Heart right ventricle (tissue), 16 donors: ENCODE data around the gene DISC1. TPM values are rescaled to one million over a fixed set of nuclear protein-coding genes. Genes with fewer than 3 reads are reported as not detected.

Experiments
- ATAC-seq, 8 donors: fragments of 200-7000 bp; cut with Tn5 transposase; one replicate each; pipeline ENCODE4 v1.9.1; 2020; ENCODE audit warnings: mild to moderate bottlenecking in 8 of 8, moderate library complexity in 8 of 8, moderate number of reproducible peaks in 1 of 8
- DNase-seq, 2 donors: peaks; one replicate each; pipeline ENCODE4 v3.0.0-alpha.2; 2020
- H3K27ac ChIP-seq, 10 donors: fragments of 200-600 bp; sonication (generic) in 2 of 10; one replicate each; pipeline versions ENCODE4 v1.5.0 to v1.8.0; 2020 to 2022; ENCODE audit warnings: mild to moderate bottlenecking in 3 of 10
- H3K27me3 ChIP-seq, 7 donors: fragments of 200-600 bp; one replicate each; pipeline ENCODE4 v1.8.0; 2021 to 2022; ENCODE audit warnings: mild to moderate bottlenecking in 2 of 7
- H3K36me3 ChIP-seq, 9 donors: fragments of 200-600 bp; sonication (generic) in 1 of 9; one replicate each; pipeline versions ENCODE4 v1.5.0 to v1.8.0; 2020 to 2022; ENCODE audit warnings: mild to moderate bottlenecking in 2 of 9
- H3K4me1 ChIP-seq, 9 donors: fragments of 200-600 bp; sonication (generic) in 1 of 9; one replicate each; pipeline versions ENCODE4 v1.5.0 to v1.8.0; 2020 to 2022; ENCODE audit warnings: mild to moderate bottlenecking in 4 of 9
- H3K4me3 ChIP-seq, 10 donors: fragments of 200-600 bp; sonication (generic) in 2 of 10; one replicate each; pipeline versions ENCODE4 v1.5.0 to v1.8.0; 2020 to 2022; ENCODE audit warnings: mild to moderate bottlenecking in 7 of 10, moderate library complexity in 2 of 10
- H3K9me3 ChIP-seq, 11 donors: fragments of 200-600 bp in 10 of 11; sonication (generic) in 2 of 11; one replicate each; pipeline versions ENCODE4 v1.5.0 to v1.8.0; 2013 to 2022; ENCODE audit warnings: mild to moderate bottlenecking in 2 of 11, control low read depth in 1 of 11, moderate library complexity in 1 of 11
- CTCF ChIP-seq, 9 donors: fragments of 200-600 bp; sonication (generic) in 2 of 9; IDR thresholded peaks; one replicate each; pipeline versions ENCODE4 v1.5.0 to v1.8.0; 2021 to 2022; ENCODE audit warnings: antibody characterized with exemption in 9 of 9, mild to moderate bottlenecking in 5 of 9, moderate library complexity in 1 of 9
- WGBS, 2 donors: extraction: QIAGEN DNeasy Blood & Tissue Kit; methylation state at CpG; one replicate each; pipeline ENCODE4 v1.1.7; 2013; ENCODE audit warnings: inconsistent platforms in 1 of 2; 5-methylcytosine and 5-hydroxymethylcytosine counted together
- intact Hi-C, 10 donors: fragments of 100-400 bp; cut with DNase I; formaldehyde crosslinking; loops; one replicate each; pipeline versions ENCODE4 v1.11.1 to v1.14.2; 2022
- polyA plus RNA-seq, 2 donors: library from polyadenylated mRNA; stranded (reverse); fragments of 200-250 nt; gene quantifications; one replicate each; pipeline ENCODE4 v1.2.3, GENCODE V29; 2013
- total RNA-seq, 10 donors: library from RNA; stranded (reverse); fragmentation: NEBNext Ultra II Directional in 3 of 10; extraction: Animal tissue kit (Norgen Biotek cat#: 25700) in 3 of 10; gene quantifications; one replicate each; pipeline versions ENCODE4 v1.2.1 to v1.2.4, GENCODE V29; 2021 to 2023
- donor health status: Arrhythmogenic right ventricular cardiomyopathy.
- donor health status: ischemic (EF 13 %, LVEDD 7.1; RV severe dilation, severe dysfunction).
- donor health status: healthy with polysubstance abuse.
- donor health status: DM: no; HTN: yes; CAD: no.
- donor health status: DM: no; HTN: no; CAD: no.
- donor health status: ischemic (EF 25% LVEDD 6.9; RV normal size, moderate dysfunction).
- donor health status: ischemic (EF 25% LVEDD 5.7; RV mildly dilated, moderate dysfunction).
- donor health status: healthy.
- donor health status: DM: yes; HTN: yes; CAD: no.
- donor health status: Ischemic cardiomyopathy.
- donor health status: ischemic (EF 35%, LVEDD 5.7; RV mildly dilated, moderate dysfunction).
- donor health status: nonischemic (EF 11% LVEDD 7.7; RV severe dilation, severe dysfunction).
- donor health status: DM: yes; HTN: yes; CAD: no.
- donor health status: PGD.
- donor health status: ischemic (EF 29% LVEDD 5.4; RV normal size, mild dysfunction).
- donor health status: nonischemic (EF 23%, LVEDD 6.1; RV moderate dilation, normal function).

Gene DISC1
- total and polyA plus RNA-seq, 12 donors, result 1.4 to 6.4 (median 4.0) TPM

- no peak for DNase-seq
- H3K27me3 ChIP-seq, result peaks cover 0 to 3% (median 0%) of the 10 kb centered on the region in 7 donors
- H3K9me3 ChIP-seq, result peaks cover 0 to 11% (median 0%) of the 10 kb centered on the region in 11 donors
- H3K36me3 ChIP-seq, result no peaks in the 10 kb centered on the region
- H3K4me3 ChIP-seq, result peak overlapping the region in 1 of 10 donors; percentile 25
- H3K4me1 ChIP-seq, result peaks cover 0 to 67% (median 0%) of the 10 kb centered on the region in 9 donors
- no peak for TF ChIP-seq CTCF (IDR thresholded peaks at IDR 0.05)
- 83 to 89% methylated on average over 10 of the region's 10 CpGs for WGBS, 2 donors
- intact Hi-C loops, result no loop called here
- H3K27ac ChIP-seq, result peak overlapping the region in 1 of 10 donors; percentile 78
- ATAC-seq, result peak in 6 of 8 donors; percentile 33 to 73 (median 52)
Measured at GRCh38 chr1:231612393-231613089, 14.0 kb upstream of the DISC1 start.

- H3K4me3 ChIP-seq, result no peak overlapping the region
- intact Hi-C loops, result no loop called here
- peaks cover 0 to 3% (median 0%) of the 10 kb centered on the region in 7 donors for H3K27me3 ChIP-seq
- DNase-seq, result no peak
- peak in 1 of 8 donors; percentile 9 for ATAC-seq
- H3K9me3 ChIP-seq, result peaks cover 0 to 4% (median 0%) of the 10 kb centered on the region in 11 donors
- peaks cover 0 to 69% (median 7%) of the 10 kb centered on the region in 9 donors for H3K4me1 ChIP-seq
- no peak for TF ChIP-seq CTCF (IDR thresholded peaks at IDR 0.05)
- H3K27ac ChIP-seq, result peak overlapping the region in 1 of 10 donors; percentile 68
- 58 to 70% methylated on average over 7 of the region's 7 CpGs for WGBS, 2 donors
- no peaks in the 10 kb centered on the region for H3K36me3 ChIP-seq
Measured at GRCh38 chr1:231613419-231614349, 12.9 kb upstream of the DISC1 start.

- H3K4me3 ChIP-seq, result no peak overlapping the region
- H3K27ac ChIP-seq, result peak overlapping the region in 1 of 10 donors; percentile 20
- WGBS, 2 donors, result 88 to 92% methylated on average over 2 of the region's 2 CpGs
- H3K36me3 ChIP-seq, result no peaks in the 10 kb centered on the region
- ATAC-seq, result peak in 2 of 8 donors; percentile 29 to 45
- H3K9me3 ChIP-seq, result no peaks in the 10 kb centered on the region
- H3K27me3 ChIP-seq, result no peaks in the 10 kb centered on the region
- intact Hi-C loops, result no loop called here
- TF ChIP-seq CTCF (IDR thresholded peaks at IDR 0.05), result no peak
- DNase-seq, result no peak
- H3K4me1 ChIP-seq, result peaks cover 0 to 58% (median 16%) of the 10 kb centered on the region in 9 donors
Measured at GRCh38 chr1:231616667-231617066, 9.9 kb upstream of the DISC1 start.

GRCh38 chr1:231618609-231619256 lies 7.9 kb upstream of the DISC1 start:
- intact Hi-C loops, result no loop called here
- 53 to 57% methylated on average over 7 of the region's 7 CpGs for WGBS, 2 donors
- H3K4me1 ChIP-seq, result peaks cover 0 to 39% (median 16%) of the 10 kb centered on the region in 9 donors
- no peaks in the 10 kb centered on the region for H3K36me3 ChIP-seq
- H3K27me3 ChIP-seq, result no peaks in the 10 kb centered on the region
- ATAC-seq, result peak in 4 of 8 donors; percentile 12 to 59 (median 38)
- no peak for TF ChIP-seq CTCF (IDR thresholded peaks at IDR 0.05)
- DNase-seq, result no peak
- H3K4me3 ChIP-seq, result no peak overlapping the region
- peak overlapping the region in 3 of 10 donors; percentile 2 to 40 (median 3) for H3K27ac ChIP-seq
- H3K9me3 ChIP-seq, result no peaks in the 10 kb centered on the region
